Aorta (tissue), 5 donors: ENCODE data around the gene CYB561D2. TPM values are rescaled to one million over a fixed set of nuclear protein-coding genes. Genes with fewer than 3 reads are reported as not detected.

Source experiments
- ATAC-seq: fragments of 200-7000 bp; cut with Tn5 transposase; one replicate; pipeline ENCODE4 v1.9.1; 2022; ENCODE audit warnings: moderate library complexity; ENCODE audit not compliant: low FRiP score
- DNase-seq, 2 donors: peaks; one replicate each; pipeline ENCODE4 v3.0.0-alpha.2; 2020
- H3K27ac ChIP-seq, 2 donors: one replicate each; pipeline ENCODE4 v1.5.1; 2013; ENCODE audit warnings: low read length in 2 of 2, mild to moderate bottlenecking in 2 of 2, moderate library complexity in 2 of 2, control low read depth in 1 of 2, inconsistent platforms in 1 of 2, low read depth in 1 of 2
- H3K27me3 ChIP-seq, 2 donors: one replicate each; pipeline ENCODE4 v1.6.1; 2013; ENCODE audit warnings: control low read depth in 1 of 2, low read length in 1 of 2, mild to moderate bottlenecking in 1 of 2, moderate library complexity in 1 of 2; ENCODE audit not compliant: insufficient read depth in 2 of 2, control insufficient read depth in 1 of 2
- H3K36me3 ChIP-seq, 2 donors: one replicate each; pipeline ENCODE4 v1.6.1; 2013; ENCODE audit warnings: control low read depth in 1 of 2, low read length in 1 of 2, mild to moderate bottlenecking in 1 of 2; ENCODE audit not compliant: insufficient read depth in 2 of 2, control insufficient read depth in 1 of 2
- H3K4me1 ChIP-seq, 2 donors: one replicate each; pipeline ENCODE4 v1.6.1; 2013; ENCODE audit warnings: low read length in 2 of 2, control low read depth in 1 of 2, mild to moderate bottlenecking in 1 of 2, moderate library complexity in 1 of 2; ENCODE audit not compliant: insufficient read depth in 2 of 2, control insufficient read depth in 1 of 2
- H3K4me3 ChIP-seq, 2 donors: one replicate each; pipeline ENCODE4 v1.5.1; 2013; ENCODE audit warnings: low read length in 2 of 2, control low read depth in 1 of 2, mild to moderate bottlenecking in 1 of 2
- H3K9me3 ChIP-seq: one replicate; pipeline ENCODE4 v1.6.1; 2013; ENCODE audit warnings: mild to moderate bottlenecking, low read length; ENCODE audit not compliant: control insufficient read depth
- WGBS, 2 donors: extraction: QIAGEN DNeasy Blood & Tissue Kit; methylation state at CpG; one replicate each; pipeline ENCODE4 v1.1.7; 2013; 5-methylcytosine and 5-hydroxymethylcytosine counted together
- intact Hi-C, 2 donors: fragments of 100-400 bp; cut with DNase I; formaldehyde crosslinking; loops; one replicate each; pipeline versions ENCODE4 v1.14.2 to v1.15.0; 2022
- polyA plus RNA-seq, 2 donors: library from polyadenylated mRNA; stranded (reverse); fragments of 200-250 nt; gene quantifications; one replicate each; pipeline ENCODE4 v1.2.3, GENCODE V29; 2013
- total RNA-seq, 2 donors: library from RNA; stranded (reverse); fragmentation: NEBNext Ultra II Directional; extraction: Animal tissue kit (Norgen Biotek cat#: 25700); gene quantifications; one replicate each; pipeline ENCODE4 v1.2.1, GENCODE V29; 2021
- donor health status: healthy with polysubstance abuse.
- donor health status: Bipolar disorder and iron deficiency.
- donor health status: DM: no; HTN: no; CAD: no.
- donor health status: DM: no; HTN: no; CAD: no.
- donor health status: DM: yes; HTN: yes; CAD: no.

The CYB561D2 gene
- total and polyA plus RNA-seq, 4 donors = 6.8 to 14.4 (median 10.0) TPM

DNA sequence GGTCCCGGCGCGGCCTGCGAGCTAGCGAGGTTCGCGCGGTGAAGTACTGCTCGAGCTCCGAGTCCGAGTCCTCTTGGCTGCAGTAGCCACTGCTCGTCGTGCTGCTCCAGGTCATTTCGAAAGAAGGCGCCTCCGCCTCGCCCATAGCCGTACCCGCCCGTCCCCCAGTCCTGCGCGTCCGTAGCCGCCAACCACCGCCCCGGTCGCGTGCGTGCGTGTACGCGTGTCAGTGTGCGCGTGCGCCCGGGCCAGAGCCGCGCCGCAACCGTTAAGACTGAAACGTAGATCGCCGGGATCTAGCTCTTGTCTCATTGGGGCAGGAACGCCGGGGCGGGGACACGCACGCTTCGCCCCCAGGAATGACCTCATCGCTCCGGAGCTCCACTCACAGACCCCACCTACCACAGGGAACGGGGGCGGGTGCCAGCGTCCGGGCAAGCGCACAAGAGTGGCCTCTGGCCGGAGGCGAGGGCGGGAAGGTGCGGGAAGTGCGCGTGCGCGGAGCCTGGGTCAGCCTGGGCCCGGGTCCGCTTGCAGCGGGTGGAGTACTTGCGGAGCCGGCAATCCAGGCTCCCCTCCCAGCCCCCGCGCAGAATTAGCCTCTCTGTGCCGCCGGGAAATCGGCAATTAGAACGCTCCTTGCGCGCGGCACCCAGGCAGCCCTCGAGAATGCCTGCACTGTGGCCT is 13.3 kb upstream of the CYB561D2 start:
- DNase-seq (peak; percentile 100), ATAC-seq (peak; percentile 93)
- intact Hi-C loops = no loop called here
- H3K27me3 ChIP-seq = no peaks in the 10 kb centered on the region
- peak overlapping the region; percentile 51 to 78 for H3K4me3 ChIP-seq
- peak overlapping the region; percentile 17 to 86 for H3K27ac ChIP-seq
- no peaks in the 10 kb centered on the region for H3K9me3 ChIP-seq
- peaks cover 0 to 5% of the 10 kb centered on the region in 2 donors for H3K4me1 ChIP-seq
- 0% methylated on average over 67 to 79 of the region's 79 CpGs for WGBS, 2 donors
- no peaks in the 10 kb centered on the region for H3K36me3 ChIP-seq

DNA sequence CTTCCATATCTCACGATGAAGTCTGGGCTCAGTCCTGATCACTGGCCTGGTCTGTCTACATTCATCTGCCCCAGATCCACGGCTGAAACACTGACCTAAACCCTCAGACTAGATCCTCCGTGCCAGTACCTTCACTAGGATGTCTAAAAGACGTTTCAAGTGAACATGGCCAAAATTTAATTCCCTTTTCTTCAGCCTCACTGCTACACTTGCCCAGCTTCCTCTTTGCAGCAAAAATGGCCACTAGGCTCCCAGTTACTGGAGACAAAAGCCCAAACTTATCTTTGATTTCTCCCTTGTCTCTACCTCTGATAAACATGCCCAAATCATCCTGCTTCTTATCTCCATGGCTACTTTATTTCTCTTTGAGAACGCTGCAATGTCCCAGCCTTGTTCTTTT is 11.7 kb upstream of the CYB561D2 start:
- peak overlapping the region in 1 of 2 donors; percentile 18 for H3K27ac ChIP-seq
- H3K36me3 ChIP-seq = no peaks in the 10 kb centered on the region
- H3K27me3 ChIP-seq = no peaks in the 10 kb centered on the region
- WGBS, 2 donors = 69 to 72% methylated on average over 5 of the region's 5 CpGs
- DNase-seq (no peak), ATAC-seq (no peak)
- peaks cover 0 to 5% of the 10 kb centered on the region in 2 donors for H3K4me1 ChIP-seq
- no peaks in the 10 kb centered on the region for H3K9me3 ChIP-seq
- H3K4me3 ChIP-seq = no peak overlapping the region
- intact Hi-C loops = no loop called here

DNA sequence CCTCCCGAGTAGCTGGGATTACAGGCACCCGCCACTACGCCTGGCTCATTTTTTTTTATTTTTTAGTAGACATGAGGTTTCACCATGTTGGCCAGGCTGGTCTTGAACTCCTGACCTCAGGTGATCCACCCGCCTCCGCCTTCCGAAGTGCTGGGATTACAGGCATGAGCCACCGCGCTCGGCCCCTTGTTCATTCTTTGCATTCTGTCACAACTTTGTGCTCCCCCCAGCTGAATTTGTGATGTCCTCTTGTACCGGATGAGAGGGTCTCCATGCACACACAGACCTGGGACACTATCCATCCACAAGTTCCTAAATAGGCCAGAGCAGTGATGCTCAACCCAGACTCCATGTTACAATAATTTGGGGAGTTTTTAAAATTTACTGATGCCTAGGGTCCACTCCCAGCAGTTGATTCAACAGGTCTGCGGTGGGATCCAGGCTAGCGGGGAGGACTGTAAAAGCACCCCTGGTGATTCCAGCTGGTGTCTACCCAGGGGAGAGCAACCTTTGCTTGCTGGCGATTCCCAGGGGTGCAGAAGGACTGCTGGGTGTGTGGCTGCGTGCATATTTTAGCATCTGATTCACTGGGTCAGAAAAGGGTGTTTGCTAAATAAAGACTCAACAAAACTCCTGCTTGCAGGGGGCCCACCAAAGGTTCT is 11.0 kb upstream of the CYB561D2 start:
- WGBS, 2 donors = 77 to 80% methylated on average over 14 of the region's 14 CpGs
- Histone ChIP-seq H3K4me3 (peak overlapping the region in 1 of 2 donors; percentile 39), H3K27ac (no peak overlapping the region), H3K27me3 (no peaks in the 10 kb centered on the region), H3K9me3 (no peaks in the 10 kb centered on the region), H3K36me3 (no peaks in the 10 kb centered on the region), H3K4me1 (no peaks in the 10 kb centered on the region)
- no peak for ATAC-seq
- intact Hi-C loops = no loop called here
- DNase-seq = no peak

DNA sequence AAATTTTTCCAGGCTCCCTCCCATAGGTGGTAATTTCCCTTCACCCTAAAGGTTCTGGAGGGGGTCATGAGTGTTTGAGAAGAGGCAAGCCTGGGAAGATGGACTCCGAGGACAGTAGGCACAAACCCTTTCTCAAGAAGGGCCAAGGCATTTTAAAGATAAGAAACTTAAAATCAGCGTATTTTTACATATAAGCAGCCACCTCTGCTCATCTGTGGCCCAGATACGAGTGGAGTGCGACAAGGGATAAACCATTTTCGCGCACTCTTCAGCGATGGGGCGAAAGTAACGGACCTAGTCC is 10.6 kb upstream of the CYB561D2 start:
- Histone ChIP-seq H3K4me1 (no peaks in the 10 kb centered on the region), H3K27ac (peak overlapping the region in 1 of 2 donors; percentile 2), H3K36me3 (no peaks in the 10 kb centered on the region), H3K9me3 (no peaks in the 10 kb centered on the region), H3K27me3 (no peaks in the 10 kb centered on the region), H3K4me3 (peak overlapping the region in 1 of 2 donors; percentile 39)
- ATAC-seq (no peak), DNase-seq (no peak)
- intact Hi-C loops = no loop called here
- WGBS, 2 donors = 20 to 33% methylated on average over 9 of the region's 9 CpGs

DNA sequence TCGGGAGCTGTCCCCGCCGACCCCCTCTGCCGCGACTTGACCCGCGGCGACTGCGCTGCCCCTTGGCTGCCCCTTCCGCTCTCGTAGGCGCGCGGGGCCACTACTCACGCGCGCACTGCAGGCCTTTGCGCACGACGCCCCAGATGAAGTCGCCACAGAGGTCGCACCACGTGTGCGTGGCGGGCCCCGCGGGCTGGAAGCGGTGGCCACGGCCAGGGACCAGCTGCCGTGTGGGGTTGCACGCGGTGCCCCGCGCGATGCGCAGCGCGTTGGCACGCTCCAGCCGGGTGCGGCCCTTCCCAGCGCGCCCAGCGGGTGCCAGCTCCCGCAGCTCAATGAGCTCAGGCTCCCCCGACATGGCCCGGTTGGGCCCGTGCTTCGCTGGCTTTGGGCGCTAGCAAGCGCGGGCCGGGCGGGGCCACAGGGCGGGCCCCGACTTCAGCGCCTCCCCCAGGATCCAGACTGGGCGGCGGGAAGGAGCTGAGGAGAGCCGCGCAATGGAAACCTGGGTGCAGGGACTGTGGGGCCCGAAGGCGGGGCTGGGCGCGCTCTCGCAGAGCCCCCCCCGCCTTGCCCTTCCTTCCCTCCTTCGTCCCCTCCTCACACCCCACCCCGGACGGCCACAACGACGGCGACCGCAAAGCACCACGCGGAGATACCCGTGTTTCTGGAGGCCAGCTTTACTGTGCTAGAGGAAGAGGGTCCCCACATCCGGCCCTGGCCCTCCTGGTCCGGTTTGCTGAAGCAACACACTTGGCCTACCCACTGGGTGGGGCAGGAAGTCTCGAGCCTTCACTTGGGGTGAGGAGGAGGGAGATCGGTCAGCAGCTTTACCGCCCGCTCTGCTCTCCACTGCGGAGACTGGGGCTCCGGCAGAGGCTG is 10.0 kb upstream of the CYB561D2 start, which contains the start of gene RASSF1:
RASSF1 (minus strand) TSS at position 389 of the 882 bp plus-strand sequence; CDS start at position 358, 31 bp downstream.
- H3K4me1 ChIP-seq = no peaks in the 10 kb centered on the region
- peak within 1 kb of the TSS in 1 of 2 donors; percentile 39 for H3K4me3 ChIP-seq
- H3K9me3 ChIP-seq = no peaks in the 10 kb centered on the region
- H3K27me3 ChIP-seq = no peaks in the 10 kb centered on the region
- peak; percentile 68 for ATAC-seq
- intact Hi-C loops = no loop called here
- peak within 1 kb of the TSS in 1 of 2 donors; percentile 2 for H3K27ac ChIP-seq
- WGBS, 2 donors = 5% methylated on average over 82 to 85 of the region's 85 CpGs
- no peaks in the 10 kb centered on the region for H3K36me3 ChIP-seq
- peak; percentile 89 to 93 for DNase-seq

DNA sequence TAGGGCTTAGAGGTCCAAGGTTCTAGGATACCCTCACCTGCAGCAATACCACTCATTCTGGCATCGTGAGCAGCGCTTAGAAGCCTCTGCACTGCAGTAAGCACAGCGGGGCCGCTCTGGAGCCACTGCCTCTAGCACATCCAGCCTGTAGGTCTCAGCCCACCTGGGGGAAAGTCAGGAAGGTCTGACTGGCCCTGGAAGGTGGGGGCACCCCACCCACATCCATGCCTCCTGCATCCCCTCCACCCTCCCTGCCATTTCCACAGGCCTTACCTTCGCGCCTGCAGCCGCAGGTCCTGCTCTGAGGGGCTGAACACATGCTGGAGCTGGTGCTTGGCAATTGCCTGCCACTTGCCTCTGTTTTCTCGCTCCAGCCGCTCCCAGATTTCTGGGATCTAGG is 9.1 kb upstream of the CYB561D2 start:
- Histone ChIP-seq H3K27ac (no peak overlapping the region), H3K36me3 (no peaks in the 10 kb centered on the region), H3K9me3 (no peaks in the 10 kb centered on the region), H3K4me1 (no peaks in the 10 kb centered on the region), H3K4me3 (no peak overlapping the region), H3K27me3 (no peaks in the 10 kb centered on the region)
- ATAC-seq (no peak), DNase-seq (no peak)
- WGBS, 2 donors = 90 to 95% methylated on average over 9 of the region's 9 CpGs
- intact Hi-C loops = no loop called here

DNA sequence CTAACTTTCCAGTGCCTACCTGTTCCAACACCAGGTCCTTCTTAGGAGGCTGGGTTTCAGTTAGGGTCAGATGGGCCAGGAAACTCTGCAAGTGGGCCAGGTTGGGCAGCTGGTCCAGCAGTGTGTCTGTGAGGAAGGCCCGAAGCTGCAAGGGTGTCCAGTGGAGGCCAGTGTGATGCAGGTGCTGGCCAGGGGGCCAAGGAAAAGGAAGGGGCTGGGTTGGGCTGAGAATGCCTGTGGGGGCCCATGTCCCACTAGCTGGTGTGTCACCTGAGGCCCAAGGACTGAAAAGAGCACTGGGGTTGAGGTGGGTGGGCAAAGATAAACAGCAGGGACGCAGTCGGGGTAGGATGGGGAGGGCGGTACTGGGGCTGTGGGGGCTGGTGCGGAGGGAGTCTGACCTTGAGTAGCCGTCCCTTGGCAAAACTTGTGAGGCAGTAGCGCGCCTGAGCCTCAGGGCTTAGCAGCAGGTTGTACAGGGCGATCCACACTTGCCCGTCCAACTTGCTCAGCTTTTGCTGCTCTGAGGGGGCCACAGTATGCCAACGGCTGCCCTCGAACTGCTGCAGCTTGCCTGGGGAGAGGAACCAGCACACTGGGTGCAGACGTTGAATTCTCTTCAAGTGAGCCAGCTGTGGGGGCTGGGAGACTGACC is 8.5 kb upstream of the CYB561D2 start:
- DNase-seq (no peak), ATAC-seq (no peak)
- no peaks in the 10 kb centered on the region for H3K9me3 ChIP-seq
- no peak overlapping the region for H3K27ac ChIP-seq
- 90 to 94% methylated on average over 13 of the region's 13 CpGs for WGBS, 2 donors
- H3K27me3 ChIP-seq = no peaks in the 10 kb centered on the region
- no peak overlapping the region for H3K4me3 ChIP-seq
- H3K36me3 ChIP-seq = no peaks in the 10 kb centered on the region
- intact Hi-C loops = no loop called here
- H3K4me1 ChIP-seq = no peaks in the 10 kb centered on the region

DNA sequence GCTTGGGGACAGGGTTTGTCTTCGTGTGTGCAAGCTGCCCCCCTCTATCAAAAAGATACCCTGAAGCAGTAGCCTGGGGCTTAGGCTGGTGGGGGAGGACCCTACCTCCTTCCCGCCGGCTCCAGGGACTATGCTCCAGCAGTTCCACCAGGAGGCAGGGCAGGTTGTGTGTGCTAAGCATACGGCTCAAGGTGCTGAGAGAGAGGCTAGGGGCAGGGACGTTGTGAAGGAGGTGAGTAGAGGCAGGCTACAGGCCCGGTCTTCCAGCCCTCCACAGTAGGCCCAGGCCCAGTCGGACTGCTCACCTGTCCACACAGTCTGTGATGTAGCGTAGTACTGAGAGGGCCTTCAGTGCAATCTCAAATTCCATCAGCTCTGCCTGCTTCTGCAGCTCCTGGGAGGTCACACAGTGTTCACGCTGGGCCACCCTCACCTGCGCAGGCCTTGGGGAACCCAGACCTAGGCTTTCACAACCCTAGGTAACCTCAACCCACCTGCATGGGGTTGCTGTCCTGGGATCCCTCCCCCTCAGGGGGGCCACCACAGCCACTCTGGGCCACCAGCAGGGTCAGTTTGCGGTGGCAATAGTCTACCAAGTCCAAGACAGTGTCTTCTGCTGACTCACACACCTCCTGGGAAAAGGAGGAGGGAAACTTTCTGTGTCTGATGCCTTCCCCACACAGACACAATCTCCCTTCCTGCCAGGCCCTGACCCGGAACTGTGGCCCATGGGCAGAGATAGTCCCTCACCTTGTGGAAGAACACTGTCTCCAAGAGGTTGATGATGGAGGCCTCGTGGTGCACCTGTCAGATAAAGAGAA is 7.6 kb upstream of the CYB561D2 start:
- no peak overlapping the region for H3K4me3 ChIP-seq
- 84 to 86% methylated on average over 13 of the region's 13 CpGs for WGBS, 2 donors
- no peaks in the 10 kb centered on the region for H3K9me3 ChIP-seq
- no peaks in the 10 kb centered on the region for H3K36me3 ChIP-seq
- no peak overlapping the region for H3K27ac ChIP-seq
- no peak for DNase-seq
- H3K4me1 ChIP-seq = no peaks in the 10 kb centered on the region
- no peaks in the 10 kb centered on the region for H3K27me3 ChIP-seq
- ATAC-seq = no peak
- intact Hi-C loops = no loop called here
